Panc1 (cell line): ENCODE data around the gene PLA2G5.

Source experiments
- CTCF ChIP-seq: fragments of 450-650 bp; IDR thresholded peaks from 2 replicates; pipeline ENCODE4 v1.5.1; 2017; ENCODE audit warnings: mild to moderate bottlenecking
- REST ChIP-seq, 2 experiments: IDR thresholded peaks; 2 replicates each; pipeline ENCODE4 v1.6.1; 2011 to 2012; ENCODE audit warnings: low read depth in 2 of 2, control low read depth in 1 of 2, low read length in 1 of 2, mild to moderate bottlenecking in 1 of 2, moderate library complexity in 1 of 2; ENCODE audit not compliant: insufficient read depth in 1 of 2
- SIN3A ChIP-seq: IDR thresholded peaks from 2 replicates; pipeline ENCODE4 v1.6.1; 2012; ENCODE audit warnings: low read depth, mild to moderate bottlenecking, low read length, moderate library complexity, borderline replicate concordance; ENCODE audit not compliant: insufficient read depth

- TF ChIP-seq CTCF (no peak), REST (IDR thresholded peaks at IDR 0.05; ENCODE audit: insufficient read depth in 1 of 2, low read depth in 2 of 2, low read length in 1 of 2) (no peak), SIN3A (no peak)
Measured at GRCh38 chr1:20089328-20090077, 19.5 kb downstream of the PLA2G5 start.
